22Rv1 (cell line): Measurements from ENCODE around the gene ETV1.

Experiments
- H3K27ac ChIP-seq: fragments of 450-650 bp; 2 replicates; pipeline ENCODE4 v1.5.1; 2017
- CTCF ChIP-seq: fragments of 450-650 bp; IDR thresholded peaks from 2 replicates; pipeline ENCODE4 v1.5.1; 2017; ENCODE audit warnings: mild to moderate bottlenecking
- ZFX ChIP-seq: fragments of 450-650 bp; IDR thresholded peaks from 2 replicates; pipeline ENCODE4 v1.6.1; 2017; ENCODE audit warnings: antibody characterized with exemption, borderline replicate concordance

Gene ETV1

GRCh38 chr7:13845601-13846000, 143.9 kb downstream of the ETV1 start:
- H3K27ac ChIP-seq: no peak overlapping the region
- no peak for TF ChIP-seq CTCF

GRCh38 chr7:13844954-13845353, 144.5 kb downstream of the ETV1 start:
- no peak overlapping the region for H3K27ac ChIP-seq
- no peak for TF ChIP-seq CTCF
- no peak for TF ChIP-seq ZFX

- TF ChIP-seq CTCF (no peak), ZFX (no peak)
- H3K27ac ChIP-seq: no peak overlapping the region
Observed at GRCh38 chr7:13841284-13841683, 148.2 kb downstream of the ETV1 start.
